H1 (cell line): Measurements from ENCODE around the gene CKM.

Experiments used
- CEBPB ChIP-seq: IDR thresholded peaks from 2 replicates; pipeline ENCODE4 v1.6.1; 2012; ENCODE audit warnings: low read depth, low read length
- CHD2 ChIP-seq: IDR thresholded peaks from 2 replicates; pipeline ENCODE4 v1.6.1; 2012; ENCODE audit warnings: low read length, improper control_type of control experiment
- CTCF ChIP-seq, 3 experiments: IDR thresholded peaks; 1 replicate in 2 of 3; 2 replicates in 1 of 3; pipeline versions ENCODE4 v1.5.1 to v1.6.1; 2011; ENCODE audit warnings: low read length in 3 of 3, mild to moderate bottlenecking in 3 of 3, inconsistent platforms in 2 of 3, low read depth in 1 of 3, moderate library complexity in 1 of 3; ENCODE audit not compliant: insufficient read depth in 1 of 3; ENCODE audit errors: control extremely low read depth in 1 of 3
- EP300 ChIP-seq, 2 experiments: IDR thresholded peaks; 1 replicate in 1 of 2; 2 replicates in 1 of 2; pipeline ENCODE4 v1.6.1; 2011 to 2012; ENCODE audit warnings: low read depth in 2 of 2, low read length in 2 of 2, mild to moderate bottlenecking in 2 of 2, borderline replicate concordance in 1 of 2, inconsistent platforms in 1 of 2, moderate library complexity in 1 of 2
- EZH2 ChIP-seq: fragments of 200-600 bp; sonication (generic); IDR thresholded peaks from 2 replicates; pipeline ENCODE4 v1.7.1; 2012; ENCODE audit warnings: low read depth, mild to moderate bottlenecking, moderate library complexity, low read length, inconsistent platforms; ENCODE audit not compliant: severe bottlenecking
- MAX ChIP-seq: IDR thresholded peaks from 2 replicates; pipeline ENCODE4 v1.6.1; 2012; ENCODE audit warnings: inconsistent platforms
- NRF1 ChIP-seq: IDR thresholded peaks from 2 replicates; pipeline ENCODE4 v1.6.1; 2011; ENCODE audit warnings: mild to moderate bottlenecking, low read depth, low read length, improper control_type of control experiment
- POLR2A ChIP-seq, 2 experiments: IDR thresholded peaks; 1 replicate in 1 of 2; 2 replicates in 1 of 2; pipeline ENCODE4 v1.6.1; 2011; ENCODE audit warnings: low read depth in 2 of 2, low read length in 2 of 2, mild to moderate bottlenecking in 2 of 2; ENCODE audit errors: control extremely low read depth in 1 of 2
- POLR2AphosphoS5 ChIP-seq: IDR thresholded peaks from 2 replicates; pipeline ENCODE4 v1.6.1; 2011; ENCODE audit warnings: low read depth, low read length
- POU5F1 ChIP-seq: IDR thresholded peaks from 2 replicates; pipeline ENCODE4 v1.6.1; 2011; ENCODE audit warnings: low read depth, mild to moderate bottlenecking, low read length, moderate library complexity
- TAF1 ChIP-seq: IDR thresholded peaks from 2 replicates; pipeline ENCODE4 v1.6.1; 2011; ENCODE audit warnings: mild to moderate bottlenecking, low read depth, low read length
- YY1 ChIP-seq: IDR thresholded peaks from 2 replicates; pipeline ENCODE4 v1.6.1; 2011; ENCODE audit warnings: low read depth, mild to moderate bottlenecking, low read length

DNA sequence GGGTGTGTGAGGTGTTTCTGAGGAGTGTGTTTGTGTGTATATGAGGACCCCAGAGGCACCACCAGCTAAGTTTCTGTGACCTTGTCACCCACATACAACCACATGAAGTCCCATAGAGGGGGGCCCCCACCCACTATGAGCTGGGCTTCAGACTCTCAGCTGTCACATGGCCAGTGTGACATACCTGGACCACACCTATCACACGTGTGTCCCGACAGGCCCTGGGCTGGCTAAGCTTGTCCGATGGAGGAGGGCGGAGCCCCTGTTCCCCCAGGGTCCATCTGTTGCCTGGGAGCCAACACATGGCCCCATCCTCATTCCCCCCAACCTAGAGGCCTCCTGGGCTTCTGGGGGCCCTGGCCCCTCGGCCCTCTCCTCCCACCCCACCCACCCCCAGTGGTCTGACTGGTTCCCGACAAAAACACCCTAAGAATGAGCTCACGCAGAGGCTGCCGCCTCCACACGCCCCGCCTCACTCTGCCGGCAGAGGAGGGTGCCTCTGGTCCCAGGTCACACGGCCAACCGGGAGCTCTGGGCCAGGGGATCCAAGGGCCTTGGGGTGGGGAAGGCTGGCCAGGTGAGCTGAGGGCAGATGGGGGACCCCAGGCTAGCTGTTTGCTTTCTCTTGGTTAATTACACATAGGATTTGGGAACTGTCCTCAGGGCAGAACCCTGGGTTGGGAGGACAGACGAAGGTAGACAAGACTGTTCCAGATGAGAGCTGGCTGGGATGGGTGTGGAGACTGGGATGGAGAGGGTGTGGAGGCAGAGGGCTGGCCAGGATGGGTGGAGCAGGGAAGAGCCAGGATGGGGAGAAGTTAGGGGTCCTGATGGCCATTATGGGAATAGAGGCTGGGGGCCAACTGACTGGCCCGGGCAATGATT lies 22.2 kb upstream of the CKM start:
- TF ChIP-seq YY1: no peak
- no peak for TF ChIP-seq CTCF (IDR thresholded peaks at IDR 0.05; ENCODE audit: control extremely low read depth in 1 of 3, insufficient read depth in 1 of 3, low read depth in 1 of 3, low read length in 3 of 3)
- no peak for TF ChIP-seq MAX
- no peak for TF ChIP-seq EP300 (IDR thresholded peaks at IDR 0.05; ENCODE audit: borderline replicate concordance in 1 of 2, low read depth in 2 of 2, low read length in 2 of 2)
- TF ChIP-seq POLR2AphosphoS5: no peak
- TF ChIP-seq POLR2A (IDR thresholded peaks at IDR 0.05; ENCODE audit: control extremely low read depth in 1 of 2, low read depth in 2 of 2, low read length in 2 of 2): no peak
- TF ChIP-seq NRF1: no peak
- TF ChIP-seq POU5F1: no peak
- no peak for TF ChIP-seq EZH2
- TF ChIP-seq CHD2: no peak
- TF ChIP-seq CEBPB: no peak
- no peak for TF ChIP-seq TAF1
